Measurements from ENCODE around the gene DPYD.

DNA sequence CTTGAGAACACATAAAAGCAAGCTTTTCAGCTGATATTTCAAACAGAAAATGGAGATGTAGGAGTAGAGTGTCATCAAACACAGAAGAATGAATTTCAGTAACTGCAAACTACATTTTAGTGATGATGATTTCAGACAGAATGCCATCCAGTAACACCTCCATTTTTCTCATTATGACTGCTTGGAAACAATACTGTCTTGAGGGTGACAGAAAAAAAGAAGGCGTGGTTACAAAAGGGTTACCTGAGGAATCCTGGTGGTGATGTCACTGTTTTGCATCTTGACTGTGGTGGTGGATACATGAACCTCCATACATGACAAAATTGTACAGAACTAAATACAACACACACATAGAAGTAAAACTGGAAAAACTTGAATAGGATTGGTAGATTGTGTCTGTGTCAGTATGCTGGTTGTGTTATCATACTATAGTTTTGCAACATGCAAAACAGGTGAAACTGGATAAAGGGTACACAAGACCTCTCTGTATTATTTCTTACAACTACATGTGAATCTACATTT, 823.4 kb downstream of the DPYD start:
- TF ChIP-seq YY1 (IDR thresholded peaks at IDR 0.05; ENCODE audit: insufficient read depth, insufficient read length), result no peak
- no peak for TF ChIP-seq SUZ12 (IDR thresholded peaks at IDR 0.05; ENCODE audit: extremely low read depth, insufficient read depth, insufficient read length)
